Body of pancreas (tissue), 4 donors: ENCODE measurements around the gene SGPL1. TPM values are rescaled to one million over a fixed set of nuclear protein-coding genes. Genes with fewer than 3 reads are reported as not detected.

Experiments used
- ATAC-seq: fragments of 150-250 bp; one replicate; pipeline ENCODE4 v1.9.1; 2016
- DNase-seq, 4 donors: peaks; one replicate each; pipeline ENCODE4 v3.0.0-alpha.2; 2019
- H3K27ac ChIP-seq, 4 donors: fragments of 200-600 bp; sonication (generic); 1 replicate in 3 of 4; 2 replicates in 1 of 4; pipeline versions ENCODE4 v1.5.1 to v1.6.1; 2016 to 2019; ENCODE audit warnings: mild to moderate bottlenecking in 1 of 4, mixed read lengths in 1 of 4, moderate library complexity in 1 of 4
- H3K27me3 ChIP-seq, 2 donors: fragments of 200-600 bp; sonication (generic); one replicate each; pipeline ENCODE4 v1.6.0; 2016; ENCODE audit warnings: mild to moderate bottlenecking in 1 of 2
- H3K36me3 ChIP-seq, 2 donors: fragments of 200-600 bp; sonication (generic); replicated peaks in 1 of 2; 2 replicates each; pipeline ENCODE4 v1.5.1; 2016; ENCODE audit warnings: low read depth in 2 of 2; ENCODE audit not compliant: insufficient read depth in 1 of 2
- H3K4me1 ChIP-seq: fragments of 200-600 bp; sonication (generic); one replicate; pipeline ENCODE4 v1.6.0; 2016
- H3K4me3 ChIP-seq, 2 donors: fragments of 200-600 bp; sonication (generic); 1 replicate in 1 of 2; 2 replicates in 1 of 2; pipeline ENCODE4 v1.5.1; 2016 to 2019
- H3K9me3 ChIP-seq, 3 donors: fragments of 200-600 bp; sonication (generic); 1 replicate in 2 of 3; 2 replicates in 1 of 3; pipeline ENCODE4 v1.5.1; 2016
- CTCF ChIP-seq, 7 experiments: fragments of 450-650 bp in 4 of 7; fragments of 200-600 bp in 3 of 7; sonication (generic) in 3 of 7; IDR thresholded peaks; one replicate each; pipeline ENCODE4 v1.5.1; 2016 to 2019; ENCODE audit warnings: antibody characterized with exemption in 7 of 7
- POLR2A ChIP-seq, 3 donors: fragments of 450-650 bp; IDR thresholded peaks; one replicate each; pipeline ENCODE4 v1.6.1; 2016; ENCODE audit warnings: antibody characterized with exemption in 3 of 3, mild to moderate bottlenecking in 2 of 3
- WGBS, 2 donors: methylation state at CpG; one replicate each; pipeline ENCODE4 v1.1.5; 2017; 5-methylcytosine and 5-hydroxymethylcytosine counted together
- intact Hi-C: fragments of 100-400 bp; cut with DNase I; formaldehyde crosslinking; loops from one replicate; pipeline ENCODE4 v1.15.1; 2023
- total RNA-seq, 2 donors: library from RNA; depleted of rRNA; stranded (reverse); fragments of >200 nt; gene quantifications; one replicate each; pipeline ENCODE4 v1.1.0, GENCODE V29; 2016

Gene SGPL1
- total RNA-seq, 2 donors from 2014 or later: 36.3 to 43.8 TPM

GRCh38 chr10:70907637-70908405, 92.1 kb downstream of the SGPL1 start:
- Histone ChIP-seq H3K27me3 (no peaks in the 10 kb centered on the region), H3K27ac (no peak overlapping the region), H3K36me3 (no peaks in the 10 kb centered on the region), H3K4me1 (peaks cover 3% of the 10 kb centered on the region), H3K4me3 (no peak overlapping the region), H3K9me3 (no peaks in the 10 kb centered on the region)
- WGBS, 2 donors: 57 to 64% methylated on average over 15 to 16 of the region's 16 CpGs
- TF ChIP-seq POLR2A (IDR thresholded peaks at IDR 0.05) (no peak), CTCF (IDR thresholded peaks at IDR 0.05) (no peak)
- ATAC-seq (no peak), DNase-seq (peak in 1 of 4 donors; percentile 3)
- intact Hi-C loops: no loop called here

- H3K36me3 ChIP-seq: no peaks in the 10 kb centered on the region
- TF ChIP-seq POLR2A (IDR thresholded peaks at IDR 0.05) (no peak), CTCF (IDR thresholded peaks at IDR 0.05) (no peak)
- H3K4me1 ChIP-seq: no peaks in the 10 kb centered on the region
- H3K27ac ChIP-seq: no peak overlapping the region
- WGBS, 2 donors: 75 to 79% methylated on average over 12 of the region's 12 CpGs
- no peaks in the 10 kb centered on the region for H3K9me3 ChIP-seq
- DNase-seq (no peak), ATAC-seq (no peak)
- H3K27me3 ChIP-seq: no peaks in the 10 kb centered on the region
- intact Hi-C loops: no loop called here
- H3K4me3 ChIP-seq: no peak overlapping the region
Measured at GRCh38 chr10:70908406-70909296, 92.9 kb downstream of the SGPL1 start.

GRCh38 chr10:70909326-70909935, 93.7 kb downstream of the SGPL1 start:
- DNase-seq (no peak), ATAC-seq (no peak)
- Histone ChIP-seq H3K9me3 (no peaks in the 10 kb centered on the region), H3K4me3 (no peak overlapping the region), H3K27ac (no peak overlapping the region), H3K36me3 (no peaks in the 10 kb centered on the region), H3K4me1 (no peaks in the 10 kb centered on the region), H3K27me3 (no peaks in the 10 kb centered on the region)
- TF ChIP-seq POLR2A (IDR thresholded peaks at IDR 0.05) (no peak), CTCF (IDR thresholded peaks at IDR 0.05) (no peak)
- 76 to 79% methylated on average over 5 to 9 of the region's 9 CpGs for WGBS, 2 donors
- intact Hi-C loops: no loop called here

- H3K9me3 ChIP-seq: no peaks in the 10 kb centered on the region
- ATAC-seq (no peak), DNase-seq (no peak)
- H3K27ac ChIP-seq: no peak overlapping the region
- WGBS, 2 donors: 82 to 91% methylated on average over 3 to 15 of the region's 16 CpGs
- intact Hi-C loops: no loop called here
- no peaks in the 10 kb centered on the region for H3K4me1 ChIP-seq
- H3K27me3 ChIP-seq: no peaks in the 10 kb centered on the region
- H3K4me3 ChIP-seq: no peak overlapping the region
- TF ChIP-seq CTCF (IDR thresholded peaks at IDR 0.05): no peak
- no peaks in the 10 kb centered on the region for H3K36me3 ChIP-seq
Measured at GRCh38 chr10:70910486-70911341, 95.0 kb downstream of the SGPL1 start.
